ENCODE data around the gene FGF10.

DNA sequence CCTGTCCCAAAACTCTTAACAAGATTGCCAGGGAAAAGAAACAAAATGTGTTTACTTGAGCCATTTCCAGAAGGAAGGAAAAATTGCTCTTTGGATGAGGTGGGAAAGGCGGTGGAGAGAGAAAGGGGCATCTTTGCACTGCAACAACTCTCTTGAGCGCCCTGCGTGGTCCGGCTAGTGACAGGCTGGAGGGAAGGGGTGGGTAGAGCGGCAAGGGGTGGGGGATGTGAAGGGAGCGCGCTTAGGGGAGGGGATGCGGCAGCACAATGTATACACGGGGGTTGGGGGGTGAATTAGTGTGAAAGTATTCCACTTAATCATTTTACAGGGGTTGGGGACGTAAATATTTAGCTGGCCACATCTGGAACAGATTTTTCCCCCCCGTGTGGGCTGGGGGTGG is 1.3 kb downstream of the FGF10 start:
- TF ChIP-seq, protein P1, sequence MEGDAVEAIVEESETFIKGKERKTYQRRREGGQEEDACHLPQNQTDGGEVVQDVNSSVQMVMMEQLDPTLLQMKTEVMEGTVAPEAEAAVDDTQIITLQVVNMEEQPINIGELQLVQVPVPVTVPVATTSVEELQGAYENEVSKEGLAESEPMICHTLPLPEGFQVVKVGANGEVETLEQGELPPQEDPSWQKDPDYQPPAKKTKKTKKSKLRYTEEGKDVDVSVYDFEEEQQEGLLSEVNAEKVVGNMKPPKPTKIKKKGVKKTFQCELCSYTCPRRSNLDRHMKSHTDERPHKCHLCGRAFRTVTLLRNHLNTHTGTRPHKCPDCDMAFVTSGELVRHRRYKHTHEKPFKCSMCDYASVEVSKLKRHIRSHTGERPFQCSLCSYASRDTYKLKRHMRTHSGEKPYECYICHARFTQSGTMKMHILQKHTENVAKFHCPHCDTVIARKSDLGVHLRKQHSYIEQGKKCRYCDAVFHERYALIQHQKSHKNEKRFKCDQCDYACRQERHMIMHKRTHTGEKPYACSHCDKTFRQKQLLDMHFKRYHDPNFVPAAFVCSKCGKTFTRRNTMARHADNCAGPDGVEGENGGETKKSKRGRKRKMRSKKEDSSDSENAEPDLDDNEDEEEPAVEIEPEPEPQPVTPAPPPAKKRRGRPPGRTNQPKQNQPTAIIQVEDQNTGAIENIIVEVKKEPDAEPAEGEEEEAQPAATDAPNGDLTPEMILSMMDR (IDR thresholded peaks at IDR 0.05; ENCODE audit: borderline replicate concordance, extremely low read depth, low read length, poor library complexity, severe bottlenecking): no peak
- TF ChIP-seq EZH2 (IDR thresholded peaks at IDR 0.05; ENCODE audit: borderline replicate concordance, low read depth, low read length, severe bottlenecking): no peak

Measured in DND-41 (cell line).